ENCODE data around the gene RNF207.

The RNF207 gene

DNA sequence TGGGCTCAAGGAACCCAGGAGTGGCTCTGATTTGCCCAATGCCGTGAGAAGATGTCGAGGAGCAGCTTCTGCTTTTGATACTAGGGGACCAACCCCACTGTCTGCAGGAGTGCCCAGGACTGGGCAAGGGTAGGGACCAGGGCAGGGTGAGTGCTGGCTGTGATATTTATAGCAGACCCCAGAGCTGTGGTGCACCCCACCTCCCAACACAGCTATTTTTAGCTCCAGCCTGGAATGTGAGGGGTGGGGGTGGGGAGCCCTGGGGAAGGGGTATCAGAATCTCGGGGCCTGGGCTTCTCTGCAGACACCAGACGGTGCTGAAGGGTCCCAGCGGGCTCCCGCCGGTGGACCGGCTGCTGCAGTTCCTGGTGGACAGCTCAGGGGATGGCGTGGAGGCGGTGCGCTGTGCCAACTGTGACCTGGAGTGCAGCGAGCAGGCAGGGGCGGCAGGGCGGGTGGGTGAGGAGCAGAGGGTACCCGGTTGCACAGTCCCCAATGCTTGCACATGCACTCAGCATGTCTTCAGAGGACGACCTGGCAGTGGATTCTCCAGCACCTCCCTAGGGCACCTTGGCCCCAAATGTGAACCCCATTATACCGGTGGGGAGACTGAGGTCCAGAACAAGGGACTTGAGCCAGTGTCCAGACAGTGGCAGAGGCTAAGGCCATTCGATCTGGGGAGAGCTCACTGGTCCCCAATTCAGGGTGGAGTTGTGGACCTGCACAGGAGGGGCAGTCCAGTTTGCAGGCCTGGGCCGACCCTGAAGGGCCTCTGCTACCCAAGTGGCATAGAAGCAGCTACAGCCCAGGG is 1.4 kb downstream of the RNF207 start (continued):
- TF ChIP-seq, protein P1, sequence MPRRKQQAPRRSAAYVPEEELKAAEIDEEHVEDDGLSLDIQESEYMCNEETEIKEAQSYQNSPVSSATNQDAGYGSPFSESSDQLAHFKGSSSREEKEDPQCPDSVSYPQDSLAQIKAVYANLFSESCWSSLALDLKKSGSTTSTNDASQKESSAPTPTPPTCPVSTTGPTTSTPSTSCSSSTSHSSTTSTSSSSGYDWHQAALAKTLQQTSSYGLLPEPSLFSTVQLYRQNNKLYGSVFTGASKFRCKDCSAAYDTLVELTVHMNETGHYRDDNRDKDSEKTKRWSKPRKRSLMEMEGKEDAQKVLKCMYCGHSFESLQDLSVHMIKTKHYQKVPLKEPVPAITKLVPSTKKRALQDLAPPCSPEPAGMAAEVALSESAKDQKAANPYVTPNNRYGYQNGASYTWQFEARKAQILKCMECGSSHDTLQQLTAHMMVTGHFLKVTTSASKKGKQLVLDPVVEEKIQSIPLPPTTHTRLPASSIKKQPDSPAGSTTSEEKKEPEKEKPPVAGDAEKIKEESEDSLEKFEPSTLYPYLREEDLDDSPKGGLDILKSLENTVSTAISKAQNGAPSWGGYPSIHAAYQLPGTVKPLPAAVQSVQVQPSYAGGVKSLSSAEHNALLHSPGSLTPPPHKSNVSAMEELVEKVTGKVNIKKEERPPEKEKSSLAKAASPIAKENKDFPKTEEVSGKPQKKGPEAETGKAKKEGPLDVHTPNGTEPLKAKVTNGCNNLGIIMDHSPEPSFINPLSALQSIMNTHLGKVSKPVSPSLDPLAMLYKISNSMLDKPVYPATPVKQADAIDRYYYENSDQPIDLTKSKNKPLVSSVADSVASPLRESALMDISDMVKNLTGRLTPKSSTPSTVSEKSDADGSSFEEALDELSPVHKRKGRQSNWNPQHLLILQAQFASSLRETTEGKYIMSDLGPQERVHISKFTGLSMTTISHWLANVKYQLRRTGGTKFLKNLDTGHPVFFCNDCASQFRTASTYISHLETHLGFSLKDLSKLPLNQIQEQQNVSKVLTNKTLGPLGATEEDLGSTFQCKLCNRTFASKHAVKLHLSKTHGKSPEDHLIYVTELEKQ (tag by site-specific recombination; IDR thresholded peaks at IDR 0.05; ENCODE audit: borderline replicate concordance) = no peak
- TF ChIP-seq, protein P2, sequence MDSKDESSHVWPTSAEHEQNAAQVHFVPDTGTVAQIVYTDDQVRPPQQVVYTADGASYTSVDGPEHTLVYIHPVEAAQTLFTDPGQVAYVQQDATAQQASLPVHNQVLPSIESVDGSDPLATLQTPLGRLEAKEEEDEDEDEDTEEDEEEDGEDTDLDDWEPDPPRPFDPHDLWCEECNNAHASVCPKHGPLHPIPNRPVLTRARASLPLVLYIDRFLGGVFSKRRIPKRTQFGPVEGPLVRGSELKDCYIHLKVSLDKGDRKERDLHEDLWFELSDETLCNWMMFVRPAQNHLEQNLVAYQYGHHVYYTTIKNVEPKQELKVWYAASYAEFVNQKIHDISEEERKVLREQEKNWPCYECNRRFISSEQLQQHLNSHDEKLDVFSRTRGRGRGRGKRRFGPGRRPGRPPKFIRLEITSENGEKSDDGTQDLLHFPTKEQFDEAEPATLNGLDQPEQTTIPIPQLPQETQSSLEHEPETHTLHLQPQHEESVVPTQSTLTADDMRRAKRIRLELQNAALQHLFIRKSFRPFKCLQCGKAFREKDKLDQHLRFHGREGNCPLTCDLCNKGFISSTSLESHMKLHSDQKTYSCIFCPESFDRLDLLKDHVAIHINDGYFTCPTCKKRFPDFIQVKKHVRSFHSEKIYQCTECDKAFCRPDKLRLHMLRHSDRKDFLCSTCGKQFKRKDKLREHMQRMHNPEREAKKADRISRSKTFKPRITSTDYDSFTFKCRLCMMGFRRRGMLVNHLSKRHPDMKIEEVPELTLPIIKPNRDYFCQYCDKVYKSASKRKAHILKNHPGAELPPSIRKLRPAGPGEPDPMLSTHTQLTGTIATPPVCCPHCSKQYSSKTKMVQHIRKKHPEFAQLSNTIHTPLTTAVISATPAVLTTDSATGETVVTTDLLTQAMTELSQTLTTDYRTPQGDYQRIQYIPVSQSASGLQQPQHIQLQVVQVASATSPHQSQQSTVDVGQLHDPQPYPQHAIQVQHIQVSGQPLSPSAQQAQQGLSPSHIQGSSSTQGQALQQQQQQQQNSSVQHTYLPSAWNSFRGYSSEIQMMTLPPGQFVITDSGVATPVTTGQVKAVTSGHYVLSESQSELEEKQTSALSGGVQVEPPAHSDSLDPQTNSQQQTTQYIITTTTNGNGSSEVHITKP (tag by site-specific recombination; IDR thresholded peaks at IDR 0.05) = no peak
- TF ChIP-seq, protein P3, sequence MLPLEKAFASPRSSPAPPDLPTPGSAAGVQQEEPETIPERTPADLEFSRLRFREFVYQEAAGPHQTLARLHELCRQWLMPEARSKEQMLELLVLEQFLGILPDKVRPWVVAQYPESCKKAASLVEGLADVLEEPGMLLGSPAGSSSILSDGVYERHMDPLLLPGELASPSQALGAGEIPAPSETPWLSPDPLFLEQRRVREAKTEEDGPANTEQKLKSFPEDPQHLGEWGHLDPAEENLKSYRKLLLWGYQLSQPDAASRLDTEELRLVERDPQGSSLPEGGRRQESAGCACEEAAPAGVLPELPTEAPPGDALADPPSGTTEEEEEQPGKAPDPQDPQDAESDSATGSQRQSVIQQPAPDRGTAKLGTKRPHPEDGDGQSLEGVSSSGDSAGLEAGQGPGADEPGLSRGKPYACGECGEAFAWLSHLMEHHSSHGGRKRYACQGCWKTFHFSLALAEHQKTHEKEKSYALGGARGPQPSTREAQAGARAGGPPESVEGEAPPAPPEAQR (tag by site-specific recombination; IDR thresholded peaks at IDR 0.05) = no peak
- no peak for TF ChIP-seq ZNF626 (tag by site-specific recombination; IDR thresholded peaks at IDR 0.05)
- no peak for TF ChIP-seq ZNF843 (tag by site-specific recombination; IDR thresholded peaks at IDR 0.05)
- TF ChIP-seq ZNF701 (tag by site-specific recombination; IDR thresholded peaks at IDR 0.05) = no peak
- TF ChIP-seq, protein P4, sequence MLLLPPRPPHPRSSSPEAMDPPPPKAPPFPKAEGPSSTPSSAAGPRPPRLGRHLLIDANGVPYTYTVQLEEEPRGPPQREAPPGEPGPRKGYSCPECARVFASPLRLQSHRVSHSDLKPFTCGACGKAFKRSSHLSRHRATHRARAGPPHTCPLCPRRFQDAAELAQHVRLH (tag by site-specific recombination; IDR thresholded peaks at IDR 0.05) = no peak
- TF ChIP-seq, protein P5, sequence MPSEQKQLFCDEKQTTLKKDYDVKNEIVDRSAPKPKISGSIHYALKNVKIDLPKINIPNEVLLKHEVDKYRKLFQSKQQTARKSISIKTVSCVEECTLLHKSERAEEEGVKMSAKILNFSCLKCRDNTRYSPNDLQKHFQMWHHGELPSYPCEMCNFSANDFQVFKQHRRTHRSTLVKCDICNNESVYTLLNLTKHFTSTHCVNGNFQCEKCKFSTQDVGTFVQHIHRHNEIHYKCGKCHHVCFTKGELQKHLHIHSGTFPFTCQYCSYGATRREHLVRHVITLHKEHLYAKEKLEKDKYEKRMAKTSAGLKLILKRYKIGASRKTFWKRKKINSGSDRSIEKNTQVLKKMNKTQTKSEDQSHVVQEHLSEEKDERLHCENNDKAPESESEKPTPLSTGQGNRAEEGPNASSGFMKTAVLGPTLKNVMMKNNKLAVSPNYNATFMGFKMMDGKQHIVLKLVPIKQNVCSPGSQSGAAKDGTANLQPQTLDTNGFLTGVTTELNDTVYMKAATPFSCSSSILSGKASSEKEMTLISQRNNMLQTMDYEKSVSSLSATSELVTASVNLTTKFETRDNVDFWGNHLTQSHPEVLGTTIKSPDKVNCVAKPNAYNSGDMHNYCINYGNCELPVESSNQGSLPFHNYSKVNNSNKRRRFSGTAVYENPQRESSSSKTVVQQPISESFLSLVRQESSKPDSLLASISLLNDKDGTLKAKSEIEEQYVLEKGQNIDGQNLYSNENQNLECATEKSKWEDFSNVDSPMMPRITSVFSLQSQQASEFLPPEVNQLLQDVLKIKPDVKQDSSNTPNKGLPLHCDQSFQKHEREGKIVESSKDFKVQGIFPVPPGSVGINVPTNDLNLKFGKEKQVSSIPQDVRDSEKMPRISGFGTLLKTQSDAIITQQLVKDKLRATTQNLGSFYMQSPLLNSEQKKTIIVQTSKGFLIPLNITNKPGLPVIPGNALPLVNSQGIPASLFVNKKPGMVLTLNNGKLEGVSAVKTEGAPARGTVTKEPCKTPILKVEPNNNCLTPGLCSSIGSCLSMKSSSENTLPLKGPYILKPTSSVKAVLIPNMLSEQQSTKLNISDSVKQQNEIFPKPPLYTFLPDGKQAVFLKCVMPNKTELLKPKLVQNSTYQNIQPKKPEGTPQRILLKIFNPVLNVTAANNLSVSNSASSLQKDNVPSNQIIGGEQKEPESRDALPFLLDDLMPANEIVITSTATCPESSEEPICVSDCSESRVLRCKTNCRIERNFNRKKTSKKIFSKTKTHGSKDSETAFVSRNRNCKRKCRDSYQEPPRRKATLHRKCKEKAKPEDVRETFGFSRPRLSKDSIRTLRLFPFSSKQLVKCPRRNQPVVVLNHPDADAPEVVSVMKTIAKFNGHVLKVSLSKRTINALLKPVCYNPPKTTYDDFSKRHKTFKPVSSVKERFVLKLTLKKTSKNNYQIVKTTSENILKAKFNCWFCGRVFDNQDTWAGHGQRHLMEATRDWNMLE (tag by site-specific recombination; conservative IDR thresholded peaks at IDR 0.05; ENCODE audit: low read depth) = no peak

DNA sequence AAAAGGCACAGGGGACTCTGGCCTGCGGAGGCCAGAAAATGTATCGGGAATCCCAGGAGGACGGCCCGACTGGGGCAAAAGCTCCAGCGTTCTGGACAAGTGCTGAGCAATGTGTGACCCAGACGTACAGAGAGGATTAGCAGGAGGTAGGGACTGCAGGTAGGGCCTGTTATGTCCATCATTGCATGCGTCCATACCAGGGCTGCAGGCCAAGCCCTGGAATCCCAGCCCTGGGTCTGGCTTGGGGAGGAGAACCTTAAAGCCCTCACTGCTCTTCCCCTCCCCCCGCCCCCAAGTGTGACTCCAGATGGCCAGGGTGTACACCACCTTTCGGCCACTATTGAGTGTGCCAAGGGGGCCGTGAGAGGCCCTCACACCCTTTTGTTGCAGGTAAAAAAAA is 2.0 kb downstream of the RNF207 start:
- Histone ChIP-seq H3K4me3 (ENCODE audit: low read depth, low read length) (no peak overlapping the region), H3K27ac (ENCODE audit: extremely low read depth, low read depth, low read length) (no peak overlapping the region), H3K9me3 (ENCODE audit: control insufficient read depth, insufficient read depth, low read depth, low read length) (no peaks in the 10 kb centered on the region), H3K36me3 (ENCODE audit: control insufficient read depth in 2 of 2, insufficient read depth in 1 of 2, low read length in 2 of 2) (peaks cover 0 to 33% of the 10 kb centered on the region in 2 experiments; a peak in 1 of 3 replicates), H3K4me1 (ENCODE audit: control insufficient read depth, insufficient read depth, low read length) (no peaks in the 10 kb centered on the region)
- no peak for TF ChIP-seq HOXD13 (CRISPR knock-in tag; IDR thresholded peaks at IDR 0.05; ENCODE audit: borderline replicate concordance)
- TF ChIP-seq ZNF658 (tag by site-specific recombination; IDR thresholded peaks at IDR 0.05) = no peak
- TF ChIP-seq, protein P6, sequence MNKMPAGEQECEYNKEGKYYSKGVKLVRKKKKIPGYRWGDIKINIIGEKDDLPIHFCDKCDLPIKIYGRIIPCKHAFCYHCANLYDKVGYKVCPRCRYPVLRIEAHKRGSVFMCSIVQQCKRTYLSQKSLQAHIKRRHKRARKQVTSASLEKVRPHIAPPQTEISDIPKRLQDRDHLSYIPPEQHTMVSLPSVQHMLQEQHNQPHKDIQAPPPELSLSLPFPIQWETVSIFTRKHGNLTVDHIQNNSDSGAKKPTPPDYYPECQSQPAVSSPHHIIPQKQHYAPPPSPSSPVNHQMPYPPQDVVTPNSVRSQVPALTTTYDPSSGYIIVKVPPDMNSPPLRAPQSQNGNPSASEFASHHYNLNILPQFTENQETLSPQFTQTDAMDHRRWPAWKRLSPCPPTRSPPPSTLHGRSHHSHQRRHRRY (tag by site-specific recombination; IDR thresholded peaks at IDR 0.05) = no peak
- TF ChIP-seq ZBTB7A (tag by site-specific recombination; IDR thresholded peaks at IDR 0.05; ENCODE audit: low read depth) = no peak
- peak; percentile 74 for TF ChIP-seq ZNF600 (tag by site-specific recombination; IDR thresholded peaks at IDR 0.05)
- POLR2A ChIA-PET = interaction anchor here (1.5 kb wide), 1 partner anchor 14 kb away, joined by 3 read pairs; no protein-coding TSS in a partner anchor
- CTCF ChIA-PET = interaction anchor here (1.6 kb wide), 1 partner anchor 30 kb away, joined by 3 read pairs; no protein-coding TSS in a partner anchor

Data from HEK293 (cell line).